Right lobe of liver (tissue), 6 donors: ENCODE results near the gene ZNF331. TPM values are rescaled to one million over a fixed set of nuclear protein-coding genes. Genes with fewer than 3 reads are reported as not detected.
"Not testable (repeated sequence)": the region's sequence is repeated elsewhere in the genome, so short reads cannot be mapped to it uniquely, and the experiment has no call there.

Experiments used
- ATAC-seq, 4 donors: fragments of 200-7000 bp; cut with Tn5 transposase; one replicate each; pipeline ENCODE4 v1.9.1; 2020; ENCODE audit warnings: mild to moderate bottlenecking in 4 of 4, moderate library complexity in 4 of 4
- DNase-seq, 3 donors: peaks; one replicate each; pipeline ENCODE4 v3.0.0-alpha.2; 2020
- H3K27ac ChIP-seq, 3 donors: fragments of 200-600 bp; one replicate each; pipeline ENCODE4 v1.8.0; 2022
- H3K27me3 ChIP-seq, 2 donors: fragments of 200-600 bp; one replicate each; pipeline ENCODE4 v1.8.0; 2022
- H3K36me3 ChIP-seq, 4 donors: fragments of 200-600 bp; sonication (generic) in 1 of 4; one replicate each; pipeline versions ENCODE4 v1.5.1 to v1.8.0; 2017 to 2022; ENCODE audit warnings: control low read depth in 1 of 4
- H3K4me1 ChIP-seq, 4 donors: fragments of 200-600 bp; sonication (generic) in 1 of 4; one replicate each; pipeline versions ENCODE4 v1.5.1 to v1.8.0; 2017 to 2022; ENCODE audit warnings: control low read depth in 1 of 4
- H3K4me3 ChIP-seq, 3 donors: fragments of 200-600 bp; one replicate each; pipeline ENCODE4 v1.8.0; 2022
- H3K9me3 ChIP-seq, 4 donors: fragments of 200-600 bp; sonication (generic) in 1 of 4; one replicate each; pipeline versions ENCODE4 v1.5.1 to v1.8.0; 2017 to 2022; ENCODE audit warnings: control low read depth in 1 of 4
- CTCF ChIP-seq, 4 donors: fragments of 200-600 bp in 3 of 4; fragments of 450-650 bp in 1 of 4; IDR thresholded peaks; one replicate each; pipeline versions ENCODE4 v1.5.1 to v1.8.0; 2016 to 2022; ENCODE audit warnings: antibody characterized with exemption in 4 of 4, mild to moderate bottlenecking in 2 of 4
- POLR2A ChIP-seq: fragments of 450-650 bp; IDR thresholded peaks from one replicate; pipeline ENCODE4 v1.6.1; 2017; ENCODE audit warnings: antibody characterized with exemption, mild to moderate bottlenecking
- WGBS: methylation state at CpG from one replicate; pipeline ENCODE4 v1.1.6; 2018; ENCODE audit warnings: low coverage, low lambda C conversion rate; ENCODE audit not compliant: insufficient coverage; ENCODE audit errors: missing lambda C conversion rate; 5-methylcytosine and 5-hydroxymethylcytosine counted together
- intact Hi-C, 2 donors: fragments of 100-400 bp; cut with DNase I; formaldehyde crosslinking; loops; one replicate each; pipeline versions ENCODE4 v1.11.2 to v1.14.1; 2022
- total RNA-seq, 6 experiments: library from RNA; depleted of rRNA in 2 of 6; stranded (reverse); fragments of >200 nt in 2 of 6; fragmentation: NEBNext Ultra II Directional in 3 of 6; extraction: Animal tissue kit (Norgen Biotek cat#: 25700) in 3 of 6; gene quantifications; one replicate each; pipeline versions ENCODE4 v1.1.0 to v1.2.4, GENCODE V29; 2016 to 2023
- donor health status: DM: no; HTN: yes; CAD: no.
- donor health status: DM: no; HTN: no; CAD: no.
- donor health status: DM: no; HTN: no; CAD: no.
- donor health status: DM: no; HTN: yes; CAD: no.
- donor health status: DM: no; HTN: yes; CAD: no.

ZNF331 gene
- total RNA-seq, 6 experiments from 2014 or later: 2.0 to 5.8 (median 3.5) TPM

- Histone ChIP-seq H3K4me1 (no peaks in the 10 kb centered on the region), H3K4me3 (no peak overlapping the region), H3K27ac (no peak overlapping the region), H3K9me3 (no peaks in the 10 kb centered on the region), H3K36me3 (no peaks in the 10 kb centered on the region), H3K27me3 (no peaks in the 10 kb centered on the region)
- intact Hi-C loops: no loop called here
- no peak for ATAC-seq
- TF ChIP-seq CTCF (IDR thresholded peaks at IDR 0.05): no peak
- no peak for TF ChIP-seq POLR2A
- no peak for DNase-seq
- WGBS: 57% methylated on average over 5 of the region's 5 CpGs
Measured at GRCh38 chr19:53509845-53510244, 28.1 kb upstream of the ZNF331 start.

GRCh38 chr19:53511357-53511756, 26.6 kb upstream of the ZNF331 start:
- H3K9me3 ChIP-seq: no peaks in the 10 kb centered on the region
- H3K4me1 ChIP-seq: no peaks in the 10 kb centered on the region
- no peak for TF ChIP-seq CTCF (IDR thresholded peaks at IDR 0.05)
- TF ChIP-seq POLR2A: no peak
- no peak overlapping the region for H3K27ac ChIP-seq
- DNase-seq: no peak
- WGBS: 92% methylated on average over 2 of the region's 2 CpGs
- H3K36me3 ChIP-seq: no peaks in the 10 kb centered on the region
- intact Hi-C loops: no loop called here
- no peak for ATAC-seq
- no peak overlapping the region for H3K4me3 ChIP-seq
- H3K27me3 ChIP-seq: no peaks in the 10 kb centered on the region

GRCh38 chr19:53511933-53512374, 26.0 kb upstream of the ZNF331 start:
- ATAC-seq (peak; percentile 61 to 86 (median 68)), DNase-seq (peak in 1 of 3 donors; percentile 38)
- H3K36me3 ChIP-seq: no peaks in the 10 kb centered on the region
- intact Hi-C loops: no loop called here
- WGBS: 4% methylated on average over 4 of the region's 11 CpGs
- no peaks in the 10 kb centered on the region for H3K4me1 ChIP-seq
- no peak overlapping the region for H3K27ac ChIP-seq
- no peaks in the 10 kb centered on the region for H3K27me3 ChIP-seq
- no peak for TF ChIP-seq POLR2A
- peak; percentile 37 to 48 (median 40) for TF ChIP-seq CTCF (IDR thresholded peaks at IDR 0.05)
- no peaks in the 10 kb centered on the region for H3K9me3 ChIP-seq
- no peak overlapping the region for H3K4me3 ChIP-seq

GRCh38 chr19:53515047-53515446, 22.9 kb upstream of the ZNF331 start:
- intact Hi-C loops, ATAC-seq: not testable (repeated sequence)
- WGBS: 69% methylated on average over 3 of the region's 3 CpGs

GRCh38 chr19:53517114-53517741, 20.7 kb upstream of the ZNF331 start:
- H3K27ac ChIP-seq: no peak overlapping the region
- no peaks in the 10 kb centered on the region for H3K36me3 ChIP-seq
- H3K4me1 ChIP-seq: no peaks in the 10 kb centered on the region
- TF ChIP-seq CTCF (IDR thresholded peaks at IDR 0.05) (no peak), POLR2A (no peak)
- peaks cover 0 to 10% (median 0%) of the 10 kb centered on the region in 4 donors for H3K9me3 ChIP-seq
- intact Hi-C loops: no loop called here
- ATAC-seq (no peak), DNase-seq (no peak)
- WGBS: 59% methylated on average over 5 of the region's 5 CpGs
- H3K27me3 ChIP-seq: no peaks in the 10 kb centered on the region
- no peak overlapping the region for H3K4me3 ChIP-seq

More at GRCh38 chr19:53515047-53515446, 22.9 kb upstream of the ZNF331 start:
- not testable (repeated sequence) for H3K27me3 ChIP-seq, H3K9me3 ChIP-seq, H3K36me3 ChIP-seq, H3K27ac ChIP-seq, DNase-seq, H3K4me3 ChIP-seq, H3K4me1 ChIP-seq
